Stomach (tissue), 9 donors: ENCODE measurements around the gene RAB27A. TPM values are rescaled to one million over a fixed set of nuclear protein-coding genes. Genes with fewer than 3 reads are reported as not detected.
A peak's percentile ranks its signal among the peaks of the same experiment; 100 is the strongest.

Experiments
- DNase-seq, 2 donors: peaks; one replicate each; pipeline versions ENCODE4 v3.0.0 to v3.0.0-alpha.2; 2013 to 2019
- H3K27ac ChIP-seq, 5 donors: fragments of 200-600 bp in 4 of 5; sonication (generic) in 4 of 5; one replicate each; pipeline ENCODE4 v1.5.1; 2013 to 2019; ENCODE audit warnings: mild to moderate bottlenecking in 1 of 5, moderate library complexity in 1 of 5
- H3K27me3 ChIP-seq, 3 donors: fragments of 200-600 bp; sonication (generic); one replicate each; pipeline ENCODE4 v1.5.1; 2017 to 2019; ENCODE audit warnings: mixed run types in 1 of 3
- H3K36me3 ChIP-seq, 4 donors: fragments of 200-600 bp; sonication (generic); 1 replicate in 3 of 4; 2 replicates in 1 of 4; pipeline ENCODE4 v1.5.1; 2016 to 2019
- H3K4me1 ChIP-seq, 4 donors: fragments of 200-600 bp; sonication (generic); one replicate each; pipeline ENCODE4 v1.5.1; 2016 to 2019
- H3K4me3 ChIP-seq, 4 donors: fragments of 200-600 bp; sonication (generic) in 3 of 4; one replicate each; pipeline ENCODE4 v1.5.1; 2016 to 2019; ENCODE audit warnings: mild to moderate bottlenecking in 1 of 4
- H3K9me3 ChIP-seq, 4 donors: fragments of 200-600 bp; sonication (generic); one replicate each; pipeline ENCODE4 v1.5.1; 2016 to 2019
- CTCF ChIP-seq, 7 experiments: fragments of 450-650 bp in 4 of 7; fragments of 200-600 bp in 3 of 7; sonication (generic) in 3 of 7; IDR thresholded peaks; one replicate each; pipeline ENCODE4 v1.5.1; 2016 to 2019; ENCODE audit warnings: antibody characterized with exemption in 7 of 7, control low read depth in 2 of 7, mild to moderate bottlenecking in 1 of 7
- EP300 ChIP-seq: sonication (generic); formaldehyde crosslinking; IDR thresholded peaks from one replicate; pipeline ENCODE4 v1.6.1; 2017; ENCODE audit warnings: antibody characterized with exemption
- POLR2A ChIP-seq, 4 donors: fragments of 450-650 bp; IDR thresholded peaks; one replicate each; pipeline ENCODE4 v1.6.1; 2016; ENCODE audit warnings: antibody characterized with exemption in 4 of 4, control low read depth in 2 of 4, mild to moderate bottlenecking in 1 of 4, moderate library complexity in 1 of 4
- POLR2AphosphoS5 ChIP-seq, 3 donors: sonication (generic); formaldehyde crosslinking; IDR thresholded peaks; one replicate each; pipeline ENCODE4 v1.6.1; 2016; ENCODE audit warnings: antibody characterized with exemption in 3 of 3
- WGBS, 5 donors: extraction: QIAGEN DNeasy Blood & Tissue Kit in 3 of 5; methylation state at CpG; one replicate each; pipeline versions ENCODE4 v1.1.5 to v1.1.7; 2013 to 2018; 5-methylcytosine and 5-hydroxymethylcytosine counted together
- intact Hi-C: fragments of 100-400 bp; cut with DNase I; formaldehyde crosslinking; loops from one replicate; pipeline ENCODE4 v1.15.1; 2023; ENCODE audit warnings: low total_unique reads
- polyA plus RNA-seq, 3 donors: library from polyadenylated mRNA; stranded (reverse); fragments of 200-250 nt; gene quantifications; one replicate each; pipeline ENCODE4 v1.2.3, GENCODE V29; 2013
- total RNA-seq, 5 donors: library from RNA; depleted of rRNA; stranded (reverse); fragments of >200 nt; gene quantifications; one replicate each; pipeline versions ENCODE4 v1.1.0 to v1.2.3, GENCODE V29; 2014 to 2016
- donor health status: healthy with polysubstance abuse.
- donor health status: Bipolar disorder and iron deficiency.
- donor health status: healthy.

RAB27A gene
- total and polyA plus RNA-seq, 8 donors: 4.3 to 146 (median 58.1) TPM

- 65 to 86% (median 75%) methylated on average over 5 of the region's 5 CpGs for WGBS, 5 donors
- Histone ChIP-seq H3K36me3 (peaks cover 0 to 2% (median 0%) of the 10 kb centered on the region in 4 donors), H3K4me3 (no peak overlapping the region), H3K27me3 (no peaks in the 10 kb centered on the region), H3K4me1 (peaks cover 6 to 88% (median 33%) of the 10 kb centered on the region in 4 donors), H3K9me3 (no peaks in the 10 kb centered on the region), H3K27ac (peak overlapping the region; percentile 61 to 84 (median 68))
- intact Hi-C loops: no loop called here
- TF ChIP-seq EP300: no peak
- no peak for DNase-seq
Measured at GRCh38 chr15:55239440-55240124, 50.0 kb downstream of the RAB27A start.

- WGBS, 5 donors: 67 to 82% (median 76%) methylated on average over 2 of the region's 2 CpGs
- DNase-seq: no peak
- intact Hi-C loops: no loop called here
- Histone ChIP-seq H3K4me3 (no peak overlapping the region), H3K9me3 (no peaks in the 10 kb centered on the region), H3K27ac (peak overlapping the region in 2 of 5 donors; percentile 68 to 84), H3K4me1 (peaks cover 10 to 88% (median 37%) of the 10 kb centered on the region in 4 donors), H3K36me3 (peaks cover 0 to 9% (median 0%) of the 10 kb centered on the region in 4 donors), H3K27me3 (no peaks in the 10 kb centered on the region)
- TF ChIP-seq POLR2A (IDR thresholded peaks at IDR 0.05): no peak
- no peak for TF ChIP-seq CTCF (IDR thresholded peaks at IDR 0.05)
- no peak for TF ChIP-seq POLR2AphosphoS5 (IDR thresholded peaks at IDR 0.05)
- TF ChIP-seq EP300: no peak
Measured at GRCh38 chr15:55238877-55239276, 50.7 kb downstream of the RAB27A start.

GRCh38 chr15:55237219-55238130, 52.1 kb downstream of the RAB27A start:
- Histone ChIP-seq H3K27ac (peak overlapping the region in 3 of 5 donors; percentile 45 to 63 (median 57)), H3K4me1 (peaks cover 12 to 89% (median 41%) of the 10 kb centered on the region in 4 donors), H3K9me3 (no peaks in the 10 kb centered on the region), H3K4me3 (no peak overlapping the region), H3K27me3 (no peaks in the 10 kb centered on the region), H3K36me3 (peaks cover 0 to 11% (median 0%) of the 10 kb centered on the region in 4 donors)
- intact Hi-C loops: no loop called here
- DNase-seq: no peak
- TF ChIP-seq EP300 (no peak), POLR2AphosphoS5 (IDR thresholded peaks at IDR 0.05) (no peak), CTCF (IDR thresholded peaks at IDR 0.05) (no peak), POLR2A (IDR thresholded peaks at IDR 0.05) (no peak)
- 50 to 74% (median 56%) methylated on average over 6 of the region's 6 CpGs for WGBS, 5 donors

GRCh38 chr15:55235546-55236036, 54.0 kb downstream of the RAB27A start:
- Histone ChIP-seq H3K36me3 (peaks cover 0 to 11% (median 0%) of the 10 kb centered on the region in 4 donors), H3K27me3 (no peaks in the 10 kb centered on the region), H3K9me3 (no peaks in the 10 kb centered on the region), H3K4me1 (peaks cover 6 to 92% (median 34%) of the 10 kb centered on the region in 4 donors), H3K4me3 (no peak overlapping the region), H3K27ac (peak overlapping the region in 3 of 5 donors; percentile 43 to 77 (median 75))
- TF ChIP-seq POLR2A (IDR thresholded peaks at IDR 0.05) (no peak), POLR2AphosphoS5 (IDR thresholded peaks at IDR 0.05) (no peak), EP300 (no peak), CTCF (IDR thresholded peaks at IDR 0.05) (no peak)
- intact Hi-C loops: no loop called here
- no peak for DNase-seq
- 75 to 83% (median 81%) methylated on average over 4 of the region's 4 CpGs for WGBS, 5 donors
